Measurements from ENCODE around the gene FXYD4. TPM values are rescaled to one million over a fixed set of nuclear protein-coding genes. Genes with fewer than 3 reads are reported as not detected.

FXYD4 gene
- total RNA-seq, 4 donors from 2014 or later = not detected

- no peak overlapping the region for H3K4me3 ChIP-seq
Measured at GRCh38 chr10:43383204-43383971, 12.0 kb downstream of the FXYD4 start.

GRCh38 chr10:43384252-43385221 lies 13.1 kb downstream of the FXYD4 start:
- no peaks in the 10 kb centered on the region for H3K27me3 ChIP-seq
- peaks cover 4 to 53% (median 16%) of the 10 kb centered on the region in 3 donors for H3K36me3 ChIP-seq
- no peak for DNase-seq (ENCODE audit: low spot score in 2 of 2)
- no peak overlapping the region for H3K27ac ChIP-seq
- no peak overlapping the region for H3K4me3 ChIP-seq
- H3K4me1 ChIP-seq = peaks cover 0 to 6% (median 0%) of the 10 kb centered on the region in 4 donors
- no peak for TF ChIP-seq EP300 (IDR thresholded peaks at IDR 0.05)
- no peak for TF ChIP-seq CTCF (IDR thresholded peaks at IDR 0.05)
- H3K9me3 ChIP-seq = no peaks in the 10 kb centered on the region
- WGBS, 2 donors = 87 to 88% methylated on average over 10 of the region's 10 CpGs

More at GRCh38 chr10:43383204-43383971, 12.0 kb downstream of the FXYD4 start:
- Histone ChIP-seq H3K27ac (no peak overlapping the region), H3K36me3 (peaks cover 4 to 43% (median 16%) of the 10 kb centered on the region in 3 donors), H3K9me3 (no peaks in the 10 kb centered on the region), H3K4me1 (no peaks in the 10 kb centered on the region), H3K27me3 (no peaks in the 10 kb centered on the region)
- no peak for TF ChIP-seq POLR2A (IDR thresholded peaks at IDR 0.05)
- TF ChIP-seq EP300 (IDR thresholded peaks at IDR 0.05) = no peak
- no peak for TF ChIP-seq CTCF (IDR thresholded peaks at IDR 0.05)
- WGBS, 2 donors = 63 to 75% methylated on average over 14 of the region's 14 CpGs
- DNase-seq (ENCODE audit: low spot score in 2 of 2) = no peak

GRCh38 chr10:43385412-43386004 lies 14.1 kb downstream of the FXYD4 start:
- no peaks in the 10 kb centered on the region for H3K9me3 ChIP-seq
- WGBS, 2 donors = 73 to 75% methylated on average over 5 of the region's 5 CpGs
- no peak overlapping the region for H3K27ac ChIP-seq
- no peaks in the 10 kb centered on the region for H3K27me3 ChIP-seq
- no peak for DNase-seq (ENCODE audit: low spot score in 2 of 2)
- H3K4me3 ChIP-seq = no peak overlapping the region
- peaks cover 4 to 62% (median 26%) of the 10 kb centered on the region in 3 donors for H3K36me3 ChIP-seq
- peaks cover 0 to 15% (median 0%) of the 10 kb centered on the region in 4 donors for H3K4me1 ChIP-seq
- TF ChIP-seq EP300 (IDR thresholded peaks at IDR 0.05) (no peak), CTCF (IDR thresholded peaks at IDR 0.05) (no peak), POLR2A (IDR thresholded peaks at IDR 0.05) (no peak)

GRCh38 chr10:43386549-43386948 lies 15.1 kb downstream of the FXYD4 start:
- no peak for DNase-seq (ENCODE audit: low spot score in 2 of 2)
- no peak overlapping the region for H3K4me3 ChIP-seq
- TF ChIP-seq EP300 (IDR thresholded peaks at IDR 0.05) (no peak), POLR2A (IDR thresholded peaks at IDR 0.05) (no peak), CTCF (IDR thresholded peaks at IDR 0.05) (no peak)
- 90 to 92% methylated on average over 4 of the region's 4 CpGs for WGBS, 2 donors
- peaks cover 4 to 72% (median 29%) of the 10 kb centered on the region in 3 donors for H3K36me3 ChIP-seq
- H3K9me3 ChIP-seq = no peaks in the 10 kb centered on the region
- no peaks in the 10 kb centered on the region for H3K27me3 ChIP-seq
- H3K27ac ChIP-seq = no peak overlapping the region
- peaks cover 0 to 26% (median 3%) of the 10 kb centered on the region in 4 donors for H3K4me1 ChIP-seq
